ENCODE measurements around the gene RUSC1. TPM values are rescaled to one million over a fixed set of nuclear protein-coding genes. Genes with fewer than 3 reads are reported as not detected.

Gene RUSC1
- total RNA-seq, 1 experiment from 2014 or later: 44.4 TPM

DNA sequence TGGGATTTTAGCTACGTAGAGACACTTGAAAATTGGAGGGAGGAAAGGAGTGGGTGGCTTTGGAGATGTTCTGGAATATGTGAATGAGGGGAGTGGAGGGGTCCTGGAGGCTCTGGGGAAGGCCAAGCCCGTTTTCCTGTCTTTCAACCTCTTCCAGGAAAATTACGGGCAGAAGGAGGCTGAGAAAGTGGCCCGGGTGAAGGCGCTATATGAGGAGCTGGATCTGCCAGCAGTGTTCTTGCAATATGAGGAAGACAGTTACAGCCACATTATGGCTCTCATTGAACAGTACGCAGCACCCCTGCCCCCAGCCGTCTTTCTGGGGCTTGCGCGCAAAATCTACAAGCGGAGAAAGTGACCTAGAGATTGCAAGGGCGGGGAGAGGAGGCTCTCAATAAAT lies 442 bp upstream of the RUSC1 start:
- peaks cover 7% of the 10 kb centered on the region for H3K4me1 Mint-ChIP-seq (ENCODE audit: low read depth, unreplicated experiment)
- BruUV-seq (replicated peaks): TSS peak; percentile 1
- peak overlapping the region; percentile 9 for H3K27ac Mint-ChIP-seq (ENCODE audit: unreplicated experiment)
- no peaks in the 10 kb centered on the region for H3K27me3 Mint-ChIP-seq (ENCODE audit: insufficient read depth, unreplicated experiment)
- DNase-seq: no peak
- peaks cover 20% of the 10 kb centered on the region for H3K4me1 ChIP-seq
- peak overlapping the region; percentile 54 for H3K4me3 Mint-ChIP-seq (ENCODE audit: unreplicated experiment)
- no peak overlapping the region for H3K4me3 ChIP-seq (ENCODE audit: low read depth, low read length)
- peaks cover 2% of the 10 kb centered on the region; the same call in 1 of the 2 replicates for H3K36me3 ChIP-seq (ENCODE audit: control insufficient read depth, insufficient read depth, low read length)
- no peaks in the 10 kb centered on the region for H3K9me3 ChIP-seq
- POLR2A ChIA-PET: no interaction called here
- no peaks in the 10 kb centered on the region for H3K9me3 Mint-ChIP-seq (ENCODE audit: unreplicated experiment)
- intact Hi-C loops (cut with micrococcal nuclease; ENCODE audit: unreplicated experiment): loop anchor here (10.0 kb wide), 1 partner anchor 275 kb away; no protein-coding TSS in a partner anchor
- TF ChIP-seq CTCF (IDR thresholded peaks at IDR 0.05; ENCODE audit: insufficient read depth in 1 of 2, low read depth in 1 of 2, low read length in 1 of 2, severe bottlenecking in 1 of 2, unreplicated experiment in 1 of 2): no peak
- H3K36me3 Mint-ChIP-seq (ENCODE audit: insufficient read depth, unreplicated experiment): peaks cover 72% of the 10 kb centered on the region
- H3K27me3 ChIP-seq (replicated peaks; ENCODE audit: control insufficient read depth, insufficient read depth, low read length): no peaks in the 10 kb centered on the region
- CTCF ChIA-PET: no interaction called here

DNA sequence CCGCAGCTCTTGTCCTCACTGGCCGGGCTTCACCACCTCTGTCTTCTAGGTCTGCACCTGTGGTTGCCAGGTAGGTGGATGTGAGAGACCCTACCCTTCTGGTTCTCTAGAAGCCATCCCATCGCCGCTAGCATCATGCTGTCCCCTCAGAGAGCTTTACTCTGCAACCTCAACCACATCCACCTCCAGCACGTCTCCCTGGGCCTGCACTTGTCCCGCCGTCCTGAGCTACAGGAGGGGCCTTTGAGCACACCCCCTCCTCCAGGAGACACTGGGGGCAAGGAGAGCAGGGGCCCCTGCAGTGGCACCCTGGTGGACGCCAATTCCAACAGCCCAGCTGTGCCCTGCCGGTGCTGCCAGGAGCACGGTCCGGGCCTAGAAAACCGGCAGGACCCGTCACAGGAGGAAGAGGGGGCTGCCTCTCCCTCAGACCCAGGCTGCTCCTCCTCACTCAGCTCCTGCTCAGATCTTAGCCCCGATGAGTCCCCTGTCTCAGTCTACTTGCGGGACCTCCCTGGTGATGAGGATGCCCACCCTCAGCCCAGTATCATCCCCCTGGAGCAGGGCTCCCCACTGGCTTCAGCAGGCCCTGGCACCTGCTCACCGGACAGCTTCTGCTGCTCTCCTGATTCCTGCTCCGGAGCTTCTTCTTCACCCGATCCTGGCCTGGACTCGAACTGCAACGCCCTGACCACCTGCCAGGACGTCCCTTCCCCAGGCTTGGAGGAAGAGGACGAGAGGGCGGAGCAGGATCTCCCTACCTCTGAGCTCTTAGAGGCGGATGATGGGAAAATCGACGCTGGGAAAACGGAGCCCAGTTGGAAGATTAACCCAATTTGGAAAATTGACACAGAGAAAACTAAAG lies 1.2 kb downstream of the RUSC1 start:
- Mint-ChIP-seq H3K4me3 (ENCODE audit: unreplicated experiment) (peak overlapping the region; percentile 94), H3K27me3 (ENCODE audit: insufficient read depth, unreplicated experiment) (no peaks in the 10 kb centered on the region), H3K9me3 (ENCODE audit: unreplicated experiment) (no peaks in the 10 kb centered on the region), H3K4me1 (ENCODE audit: low read depth, unreplicated experiment) (peaks cover 16% of the 10 kb centered on the region), H3K36me3 (ENCODE audit: insufficient read depth, unreplicated experiment) (peaks cover 81% of the 10 kb centered on the region), H3K27ac (ENCODE audit: unreplicated experiment) (peak overlapping the region; percentile 73)
- Histone ChIP-seq H3K9me3 (no peaks in the 10 kb centered on the region), H3K4me3 (ENCODE audit: low read depth, low read length) (peak overlapping the region; percentile 88), H3K27me3 (replicated peaks; ENCODE audit: control insufficient read depth, insufficient read depth, low read length) (no peaks in the 10 kb centered on the region), H3K36me3 (ENCODE audit: control insufficient read depth, insufficient read depth, low read length) (peaks cover 3% of the 10 kb centered on the region; the same call in 1 of the 2 replicates), H3K4me1 (peaks cover 14% of the 10 kb centered on the region)
- TF ChIP-seq CTCF (IDR thresholded peaks at IDR 0.05; ENCODE audit: insufficient read depth in 1 of 2, low read depth in 1 of 2, low read length in 1 of 2, severe bottlenecking in 1 of 2, unreplicated experiment in 1 of 2): no peak
- DNase-seq: no peak
- ChIA-PET POLR2A (interaction anchor here (1.0 to 1.1 kb wide), 2 partner anchors 14 to 49 kb away, joined by 3 to 5 read pairs; partner anchors contain the start of genes CLK2 and FDPS), CTCF (interaction anchor here (0.6 to 3.1 kb wide), 8 partner anchors 14 to 616 kb away, joined by 3 to 34 read pairs (median 4); partner anchors contain the start of genes CLK2 and FDPS)
- intact Hi-C loops (cut with micrococcal nuclease; ENCODE audit: unreplicated experiment): loop anchor here (10.0 kb wide), 1 partner anchor 273 kb away; no protein-coding TSS in a partner anchor
- BruUV-seq (replicated peaks): no TSS peak

DNA sequence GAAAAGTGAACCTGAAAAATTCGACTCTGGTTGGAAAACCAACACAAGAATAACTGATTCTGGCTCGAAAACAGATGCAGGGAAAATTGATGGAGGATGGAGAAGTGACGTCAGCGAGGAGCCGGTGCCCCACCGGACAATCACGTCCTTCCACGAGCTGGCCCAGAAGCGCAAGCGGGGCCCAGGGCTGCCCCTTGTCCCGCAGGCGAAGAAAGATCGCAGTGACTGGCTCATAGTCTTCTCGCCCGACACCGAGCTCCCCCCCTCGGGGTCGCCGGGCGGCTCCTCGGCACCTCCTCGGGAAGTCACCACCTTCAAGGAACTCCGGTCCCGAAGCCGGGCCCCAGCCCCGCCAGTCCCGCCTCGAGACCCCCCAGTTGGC lies 1.9 kb downstream of the RUSC1 start:
- Mint-ChIP-seq H3K27me3 (ENCODE audit: insufficient read depth, unreplicated experiment) (no peaks in the 10 kb centered on the region), H3K4me3 (ENCODE audit: unreplicated experiment) (peak overlapping the region; percentile 94), H3K27ac (ENCODE audit: unreplicated experiment) (peak overlapping the region; percentile 73), H3K36me3 (ENCODE audit: insufficient read depth, unreplicated experiment) (peaks cover 81% of the 10 kb centered on the region), H3K4me1 (ENCODE audit: low read depth, unreplicated experiment) (peaks cover 16% of the 10 kb centered on the region), H3K9me3 (ENCODE audit: unreplicated experiment) (no peaks in the 10 kb centered on the region)
- ChIA-PET CTCF (interaction anchor here (0.6 to 3.1 kb wide), 8 partner anchors 15 to 616 kb away, joined by 3 to 34 read pairs (median 4); partner anchors contain the start of genes CLK2 and FDPS), POLR2A (interaction anchor here (1.0 to 1.1 kb wide), 3 partner anchors 14 to 50 kb away, joined by 3 to 5 read pairs (median 3); partner anchors contain the start of genes CLK2 and FDPS)
- intact Hi-C loops (cut with micrococcal nuclease; ENCODE audit: unreplicated experiment): loop anchor here (10.0 kb wide), 1 partner anchor 272 kb away; no protein-coding TSS in a partner anchor
- TF ChIP-seq CTCF (IDR thresholded peaks at IDR 0.05; ENCODE audit: insufficient read depth in 1 of 2, low read depth in 1 of 2, low read length in 1 of 2, severe bottlenecking in 1 of 2, unreplicated experiment in 1 of 2): no peak
- Histone ChIP-seq H3K9me3 (no peaks in the 10 kb centered on the region), H3K4me1 (peaks cover 11% of the 10 kb centered on the region), H3K36me3 (ENCODE audit: control insufficient read depth, insufficient read depth, low read length) (peaks cover 3% of the 10 kb centered on the region), H3K27me3 (replicated peaks; ENCODE audit: control insufficient read depth, insufficient read depth, low read length) (no peaks in the 10 kb centered on the region), H3K4me3 (ENCODE audit: low read depth, low read length) (peak overlapping the region; percentile 88)
- peak in 1 of 2 experiments; percentile 51 for DNase-seq
- BruUV-seq (replicated peaks): TSS peak; percentile 47
